Measurements from ENCODE around the gene SSR3.
"Not testable (repeated sequence)": the region's sequence is repeated elsewhere in the genome, so short reads cannot be mapped to it uniquely, and the experiment has no call there.

The SSR3 gene

DNA sequence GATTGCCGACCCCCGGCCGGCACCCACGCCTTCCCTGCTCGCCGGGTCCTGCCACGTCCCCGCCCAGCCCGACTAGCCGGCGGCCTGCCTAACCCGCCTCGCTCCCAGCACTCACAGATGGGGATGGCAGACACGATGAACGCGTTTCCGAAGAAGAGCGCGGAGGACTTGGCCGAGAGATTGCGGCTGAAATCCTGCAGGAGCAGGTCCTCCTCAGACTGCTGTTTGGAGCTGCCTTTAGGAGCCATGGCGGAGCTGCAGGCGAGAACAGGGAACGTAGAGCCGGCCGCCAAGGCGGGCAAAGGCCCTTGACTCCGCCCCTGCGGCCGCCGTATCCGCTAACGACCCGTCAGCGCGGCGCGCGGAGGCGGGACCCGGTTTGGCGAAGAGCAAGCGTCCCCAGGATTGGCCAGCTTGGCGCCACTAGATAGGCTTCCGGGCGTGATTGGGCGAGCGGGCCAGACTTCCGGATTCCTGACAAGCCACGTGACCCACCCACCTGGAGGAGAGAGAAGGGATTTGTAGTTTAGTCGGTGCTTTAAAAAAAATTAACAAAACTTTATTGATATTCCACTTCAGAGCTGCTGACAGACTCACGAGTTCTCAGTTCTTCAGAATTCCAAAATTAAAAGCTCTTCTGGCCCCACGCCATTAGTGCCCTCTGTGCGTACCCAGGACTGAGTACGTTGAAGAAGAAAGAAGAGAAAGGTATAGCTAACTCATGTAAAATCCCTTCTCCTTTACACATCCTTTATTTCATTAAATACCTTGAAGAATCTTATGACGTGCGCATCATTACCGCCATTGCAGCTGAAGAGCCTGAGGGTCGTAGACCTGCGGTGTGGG lies at the start of gene SSR3:
Gene SSR3, minus strand, starts transcription at position 276 of the 846 bp plus-strand sequence. Its CDS starts 28 bp downstream, at position 248.
- in situ Hi-C loops (cut with HindIII; ENCODE audit: low pct_ligation_motif_present, low pct_unique_long_range_greater_than_20kb, low sequenced_read_pairs): no loop called here
- DNase-seq: peak; percentile 98

DNA sequence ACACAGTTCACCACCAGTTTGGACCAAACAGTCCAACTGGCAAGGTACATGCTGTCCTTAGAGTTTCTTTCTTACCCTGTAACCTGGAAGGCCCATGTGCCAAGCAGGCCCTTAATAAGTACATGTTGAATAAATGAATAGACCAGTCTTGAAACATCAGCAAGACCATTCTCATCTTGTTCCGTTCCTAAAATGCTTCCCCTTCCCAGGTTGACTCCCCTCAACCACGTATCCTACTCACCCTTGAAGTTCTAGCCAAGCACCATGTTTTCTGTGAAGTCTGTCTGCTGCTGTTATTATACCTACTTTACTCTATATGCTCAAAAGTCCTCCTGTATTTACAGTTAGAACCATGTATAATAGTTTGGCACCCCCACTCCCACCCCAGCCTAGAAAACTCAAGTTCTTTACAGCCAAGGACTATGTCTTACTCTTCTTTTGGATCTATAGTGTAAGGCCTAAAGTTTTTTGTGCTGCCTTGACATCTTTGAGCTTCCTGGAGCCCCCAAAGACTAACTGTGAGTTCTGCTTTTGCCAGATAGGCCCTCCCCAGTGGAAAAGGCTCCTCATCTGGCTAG lies 49.2 kb upstream of the SSR3 start:
- in situ Hi-C loops (cut with HindIII; ENCODE audit: low pct_ligation_motif_present, low pct_unique_long_range_greater_than_20kb, low sequenced_read_pairs): no loop called here
- no peak for DNase-seq

DNA sequence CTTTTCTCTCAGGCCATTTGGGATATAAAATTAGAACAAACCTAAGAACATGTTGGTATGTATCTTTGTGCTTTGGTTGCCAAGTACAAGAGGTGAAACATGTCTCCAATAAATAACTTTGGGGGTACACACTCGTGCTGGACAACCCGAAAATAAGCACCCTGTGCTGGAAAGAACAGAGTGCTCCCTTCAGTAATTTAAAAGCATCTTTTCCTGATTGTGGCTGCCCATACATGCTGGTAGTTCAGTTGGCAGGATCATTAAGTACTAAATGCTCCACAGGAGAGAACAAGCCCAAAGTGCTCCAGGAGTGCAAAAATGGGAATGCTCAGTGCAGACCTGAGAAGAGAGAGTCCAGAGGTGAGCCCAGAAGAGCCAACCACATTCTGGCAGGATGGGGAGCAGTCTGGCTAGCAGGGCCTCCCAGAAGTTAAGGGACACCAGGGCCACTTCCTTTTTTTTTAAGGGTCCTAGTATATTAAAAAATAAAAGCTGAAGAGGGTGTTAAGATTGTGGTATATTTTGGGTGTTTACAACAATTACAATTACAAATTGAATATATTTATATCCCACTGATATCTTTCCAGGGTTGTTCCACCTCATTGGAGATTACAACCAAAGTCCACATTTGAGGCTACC lies 48.6 kb upstream of the SSR3 start:
- in situ Hi-C loops (cut with HindIII; ENCODE audit: low pct_ligation_motif_present, low pct_unique_long_range_greater_than_20kb, low sequenced_read_pairs): no loop called here
- DNase-seq: no peak

DNA sequence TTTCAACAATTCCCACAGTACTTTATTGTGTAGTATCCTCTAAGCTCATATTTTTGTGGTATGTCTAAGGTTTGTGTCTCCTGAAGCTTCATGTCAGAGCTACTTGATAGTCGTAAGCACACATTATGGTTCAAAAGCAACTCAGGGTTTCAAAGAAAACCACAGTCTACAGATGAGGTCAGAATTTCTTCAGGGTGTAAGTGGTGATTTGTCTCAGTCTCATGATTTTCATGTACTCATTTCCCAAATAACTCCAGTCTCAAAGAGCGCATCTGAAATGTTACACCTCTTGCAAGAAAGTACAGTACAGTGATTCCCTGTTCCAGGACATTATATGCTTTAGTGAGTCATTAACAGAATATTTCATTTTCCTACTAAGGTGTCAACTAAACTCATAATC lies 47.5 kb upstream of the SSR3 start:
- in situ Hi-C loops (cut with HindIII; ENCODE audit: low pct_ligation_motif_present, low pct_unique_long_range_greater_than_20kb, low sequenced_read_pairs): no loop called here
- peak; percentile 17 for DNase-seq

DNA sequence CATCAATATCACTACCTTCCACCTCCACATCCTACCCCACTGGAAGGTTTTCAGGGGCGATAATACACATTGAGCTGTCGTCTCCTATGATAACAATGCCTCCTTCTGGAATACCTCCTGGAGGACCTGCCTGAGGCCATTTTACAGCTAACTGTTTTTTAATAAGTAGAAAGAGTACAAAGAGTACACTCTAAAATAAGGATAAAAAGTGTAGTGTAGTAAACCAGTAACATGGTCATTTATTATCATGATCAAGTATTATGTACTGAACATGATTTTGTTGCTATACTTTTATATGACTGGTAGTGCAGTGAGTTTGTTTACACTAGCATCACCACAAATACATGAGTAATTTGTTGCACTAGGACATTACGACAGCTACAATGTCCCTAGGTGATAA lies 46.6 kb upstream of the SSR3 start:
- in situ Hi-C loops (cut with HindIII; ENCODE audit: low pct_ligation_motif_present, low pct_unique_long_range_greater_than_20kb, low sequenced_read_pairs): no loop called here
- no peak for DNase-seq

DNA sequence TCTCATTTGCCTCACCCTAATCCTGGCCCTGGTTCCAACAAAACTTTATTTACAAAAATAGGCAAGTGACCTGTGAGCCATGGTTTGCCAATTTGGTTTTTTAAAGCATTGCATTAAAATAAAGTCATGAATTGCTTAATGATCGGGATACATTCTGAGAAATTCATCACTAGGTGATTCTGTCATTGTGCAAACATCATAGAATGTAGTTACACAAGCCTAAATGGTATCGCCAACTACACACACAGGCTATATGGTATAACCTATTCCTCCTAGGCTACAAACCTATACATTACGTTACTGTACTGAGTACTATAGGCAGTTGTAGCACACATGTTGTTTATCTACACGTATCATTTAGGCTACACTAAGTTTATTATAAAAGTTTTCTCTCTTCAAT lies 45.9 kb upstream of the SSR3 start:
- in situ Hi-C loops (cut with HindIII; ENCODE audit: low pct_ligation_motif_present, low pct_unique_long_range_greater_than_20kb, low sequenced_read_pairs): no loop called here
- no peak for DNase-seq

DNA sequence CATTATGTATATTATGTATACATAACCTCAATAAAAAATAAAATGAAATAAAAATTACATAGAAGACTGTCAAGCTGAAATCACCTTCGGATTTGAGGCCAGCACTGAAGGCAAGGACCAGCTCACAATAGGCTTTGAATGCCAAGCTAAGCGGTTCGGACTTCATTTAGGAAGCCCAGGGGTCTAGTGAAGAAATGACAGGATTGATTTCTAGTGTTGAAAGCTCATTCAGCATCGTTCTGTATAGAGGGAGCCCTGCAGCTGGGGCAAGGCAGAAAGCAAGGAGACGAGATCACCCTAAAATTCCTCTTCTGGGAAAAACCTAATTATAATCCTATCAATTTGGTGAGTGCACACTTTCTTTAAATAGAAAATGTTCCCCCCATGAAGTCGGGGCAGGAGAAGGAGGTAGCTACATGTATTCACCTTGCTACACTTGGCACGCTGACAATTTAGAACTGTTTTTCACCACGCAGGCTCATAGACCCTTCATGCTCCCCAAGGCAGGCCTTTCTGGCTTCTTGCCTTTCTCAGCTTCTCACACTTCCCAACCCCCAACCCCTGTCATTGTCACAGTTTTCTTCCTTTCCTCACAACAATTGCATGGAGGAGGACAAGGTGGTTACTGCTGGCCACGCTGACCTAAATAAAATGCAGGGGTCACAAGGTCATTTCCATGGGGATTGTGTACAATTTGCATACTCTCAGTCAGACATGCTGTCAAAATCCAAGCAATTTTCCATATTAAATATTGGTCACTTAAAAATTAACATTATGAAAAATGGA lies 44.4 kb upstream of the SSR3 start:
- DNase-seq: no peak
- in situ Hi-C loops (cut with HindIII; ENCODE audit: low pct_ligation_motif_present, low pct_unique_long_range_greater_than_20kb, low sequenced_read_pairs): no loop called here

DNA sequence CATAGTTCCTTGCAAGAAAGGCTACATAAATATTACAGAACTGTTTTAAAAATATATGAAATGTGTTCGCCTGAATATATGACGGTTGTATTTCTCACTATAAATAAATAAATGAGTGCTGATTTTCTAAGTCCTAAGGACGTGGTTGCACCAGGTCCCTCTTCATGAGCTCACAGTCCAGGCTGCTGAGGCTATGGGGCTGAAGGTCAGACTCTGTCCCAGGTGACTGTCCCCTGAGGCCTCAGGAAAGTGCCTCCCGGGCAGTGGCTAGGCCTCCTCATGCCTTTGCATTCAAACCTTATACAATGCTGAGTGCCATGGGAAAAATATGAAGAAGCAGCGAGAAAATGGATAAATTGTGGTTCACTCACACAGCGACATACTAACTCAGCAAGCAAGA lies 43.5 kb upstream of the SSR3 start:
- in situ Hi-C loops (cut with HindIII; ENCODE audit: low pct_ligation_motif_present, low pct_unique_long_range_greater_than_20kb, low sequenced_read_pairs): no loop called here
- no peak for DNase-seq

DNA sequence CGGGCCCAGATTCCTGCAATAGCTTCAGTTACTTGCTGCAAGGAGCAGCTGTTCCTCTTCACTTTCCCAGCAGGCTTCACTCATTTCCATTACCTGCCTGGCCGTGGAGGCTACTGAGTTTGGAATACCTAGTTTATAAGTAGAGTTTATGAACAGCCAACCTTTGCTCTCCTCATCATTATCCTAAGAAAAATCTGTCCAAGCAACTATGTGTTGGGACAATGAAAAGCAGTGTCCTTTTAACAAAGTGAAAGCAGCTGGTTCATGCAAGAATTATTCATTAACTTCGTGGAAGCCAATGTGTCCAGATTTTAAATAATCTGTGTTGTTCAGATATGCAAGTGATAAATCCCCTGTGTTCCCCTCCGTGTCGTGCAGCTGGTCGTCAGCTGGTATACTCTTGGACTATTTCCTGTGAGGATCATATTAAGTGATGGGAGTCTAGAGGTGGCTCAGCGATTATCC lies 39.3 kb upstream of the SSR3 start:
- DNase-seq: peak; percentile 19
- in situ Hi-C loops (cut with HindIII; ENCODE audit: low pct_ligation_motif_present, low pct_unique_long_range_greater_than_20kb, low sequenced_read_pairs): no loop called here

GRCh38 chr3:156593814-156594213 lies 38.9 kb upstream of the SSR3 start:
- in situ Hi-C loops (cut with HindIII; ENCODE audit: low pct_ligation_motif_present, low pct_unique_long_range_greater_than_20kb, low sequenced_read_pairs): no loop called here
- DNase-seq: no peak

DNA sequence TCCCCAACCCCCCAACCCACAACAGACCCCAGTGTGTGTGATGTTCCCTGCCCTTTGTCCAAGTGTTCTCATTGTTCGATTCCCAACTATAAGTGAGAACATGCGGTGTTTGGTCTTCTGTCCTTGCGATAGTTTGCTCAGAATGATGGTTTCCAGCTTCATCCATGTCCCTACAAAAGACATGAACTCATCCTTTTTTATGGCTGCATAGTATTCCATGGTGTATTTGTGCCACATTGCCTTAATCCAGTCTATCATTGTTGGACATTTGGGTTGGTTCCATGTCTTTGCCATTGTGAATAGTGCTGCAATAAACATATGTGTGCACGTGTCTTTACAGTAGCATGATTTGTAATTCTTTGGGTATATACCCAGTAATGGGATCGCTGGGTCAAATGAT lies 34.9 kb upstream of the SSR3 start:
- DNase-seq; in situ Hi-C loops (cut with HindIII; ENCODE audit: low pct_ligation_motif_present, low pct_unique_long_range_greater_than_20kb, low sequenced_read_pairs): not testable (repeated sequence)

GRCh38 chr3:156587760-156588069 lies 32.8 kb upstream of the SSR3 start:
- in situ Hi-C loops (cut with HindIII; ENCODE audit: low pct_ligation_motif_present, low pct_unique_long_range_greater_than_20kb, low sequenced_read_pairs): no loop called here
- DNase-seq: no peak

- in situ Hi-C loops (cut with HindIII; ENCODE audit: low pct_ligation_motif_present, low pct_unique_long_range_greater_than_20kb, low sequenced_read_pairs): no loop called here
- DNase-seq: no peak
Observed at GRCh38 chr3:156586905-156587759, 32.2 kb upstream of the SSR3 start.

- in situ Hi-C loops (cut with HindIII; ENCODE audit: low pct_ligation_motif_present, low pct_unique_long_range_greater_than_20kb, low sequenced_read_pairs): no loop called here
- no peak for DNase-seq
Observed at GRCh38 chr3:156583469-156583868, 28.6 kb upstream of the SSR3 start.

DNA sequence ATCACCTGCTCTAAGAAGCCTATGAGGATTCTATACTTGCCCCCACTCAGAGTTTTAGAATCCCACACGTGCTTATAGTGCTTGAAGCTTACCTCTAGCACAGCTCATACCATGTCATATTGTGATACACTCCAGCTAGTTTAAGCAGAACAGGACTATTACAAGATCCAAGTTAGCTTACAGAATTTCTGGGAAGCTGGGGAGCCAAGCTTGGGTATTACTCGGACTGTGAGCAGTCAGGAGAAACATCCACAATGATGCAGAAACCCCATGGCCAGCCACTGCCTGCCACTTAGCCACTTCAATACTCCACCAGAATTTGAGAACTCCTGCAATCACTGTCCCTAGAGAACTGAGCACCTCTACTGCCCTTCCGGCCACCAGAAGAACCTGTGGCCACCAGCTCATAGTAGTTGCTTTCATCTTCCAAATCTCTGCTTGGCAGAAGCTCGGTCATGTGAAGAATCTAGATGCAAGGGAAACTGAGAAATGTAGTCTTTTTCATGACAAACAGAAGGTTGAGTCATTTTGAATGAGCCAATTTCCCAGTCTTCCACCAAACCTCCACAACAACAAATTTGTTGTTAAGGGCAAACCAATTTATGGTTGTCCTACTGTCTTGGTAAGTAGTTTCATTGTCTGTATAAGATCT lies 27.7 kb upstream of the SSR3 start:
- in situ Hi-C loops (cut with HindIII; ENCODE audit: low pct_ligation_motif_present, low pct_unique_long_range_greater_than_20kb, low sequenced_read_pairs): no loop called here
- no peak for DNase-seq

DNA sequence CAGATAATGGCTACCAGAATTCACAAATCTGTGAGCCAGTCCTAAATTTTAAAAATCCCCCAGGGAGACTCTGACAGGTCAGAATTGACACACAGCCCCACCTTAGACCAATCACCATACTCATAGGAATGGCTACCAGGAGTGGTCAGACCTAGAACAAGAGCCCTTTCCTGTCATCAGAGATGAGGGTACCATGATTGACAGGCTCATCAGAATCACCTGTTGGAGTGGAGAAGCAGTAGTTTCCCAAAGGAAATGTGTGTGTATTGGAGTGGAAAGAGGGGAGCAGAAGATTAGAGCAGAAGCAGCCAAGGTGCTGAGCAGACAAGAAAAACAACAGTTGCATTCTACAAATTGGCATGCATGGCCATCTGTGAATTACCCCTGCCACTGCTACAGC lies 27.0 kb upstream of the SSR3 start:
- in situ Hi-C loops (cut with HindIII; ENCODE audit: low pct_ligation_motif_present, low pct_unique_long_range_greater_than_20kb, low sequenced_read_pairs): no loop called here

DNA sequence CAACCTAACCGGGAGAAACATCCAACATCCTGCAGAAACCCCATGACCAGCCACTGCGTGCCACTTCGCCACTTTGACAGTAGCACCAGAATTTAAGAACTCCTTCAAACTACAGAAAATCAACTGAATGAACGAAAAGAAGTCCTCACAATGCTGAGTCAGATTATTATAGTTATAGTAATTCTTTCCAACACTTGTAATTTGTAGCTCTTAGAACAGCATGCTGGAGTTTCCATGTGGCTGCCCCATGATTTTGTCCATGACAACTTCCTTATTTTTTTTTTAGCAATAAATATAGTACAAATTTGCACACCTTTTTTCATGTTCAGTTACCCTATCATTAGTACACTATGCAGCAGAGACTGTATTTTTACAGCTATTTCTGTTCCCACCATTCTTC lies 26.1 kb upstream of the SSR3 start:
- no peak for DNase-seq
- in situ Hi-C loops (cut with HindIII; ENCODE audit: low pct_ligation_motif_present, low pct_unique_long_range_greater_than_20kb, low sequenced_read_pairs): no loop called here

More for the DNA sequence above, 27.0 kb upstream of the SSR3 start:
- no peak for DNase-seq

GRCh38 chr3:156579427-156579851 lies 24.5 kb upstream of the SSR3 start:
- in situ Hi-C loops (cut with HindIII; ENCODE audit: low pct_ligation_motif_present, low pct_unique_long_range_greater_than_20kb, low sequenced_read_pairs): no loop called here
- DNase-seq: no peak
